GM23338 (cell line): Measurements from ENCODE around the gene TBRG4. TPM values are rescaled to one million over a fixed set of nuclear protein-coding genes. Genes with fewer than 3 reads are reported as not detected.

ENCODE experiments used
- ATAC-seq: fragments of 200-7000 bp; cut with Tn5 transposase; 3 replicates; pipeline ENCODE4 v1.9.1; 2020
- DNase-seq: peaks from one replicate; pipeline ENCODE4 v3.0.0-alpha.2; 2015; ENCODE audit warnings: low spot score
- H2AFZ ChIP-seq: fragments of 200-600 bp; sonication (generic); 2 replicates; pipeline ENCODE4 v1.8.0; 2016; ENCODE audit warnings: antibody characterized with exemption, mild to moderate bottlenecking, moderate library complexity
- H3F3A ChIP-seq: fragments of 200-600 bp; sonication (generic); replicated peaks from 2 replicates; pipeline ENCODE4 v1.8.0; 2017; ENCODE audit warnings: antibody characterized with exemption, mixed run types, low read depth
- H3K27ac ChIP-seq: fragments of 200-600 bp; sonication (generic); 2 replicates; pipeline ENCODE4 v1.6.1; 2016; ENCODE audit warnings: low read depth
- H3K27me3 ChIP-seq: fragments of 200-600 bp; sonication (generic); 2 replicates; pipeline ENCODE4 v1.8.0; 2016; ENCODE audit warnings: mild to moderate bottlenecking, mixed run types, moderate library complexity; ENCODE audit not compliant: insufficient read depth
- H3K36me3 ChIP-seq: fragments of 200-600 bp; sonication (generic); 2 replicates; pipeline ENCODE4 v1.8.0; 2016; ENCODE audit warnings: mild to moderate bottlenecking; ENCODE audit not compliant: insufficient read depth
- H3K4me1 ChIP-seq: fragments of 200-600 bp; sonication (generic); 2 replicates; pipeline ENCODE4 v1.8.0; 2016; ENCODE audit warnings: mild to moderate bottlenecking, moderate library complexity; ENCODE audit not compliant: insufficient read depth
- H3K4me2 ChIP-seq: fragments of 200-600 bp; sonication (generic); 2 replicates; pipeline ENCODE4 v1.7.1; 2017; ENCODE audit warnings: mixed run types
- H3K4me3 ChIP-seq: fragments of 200-600 bp; sonication (generic); 2 replicates; pipeline ENCODE4 v1.6.1; 2016; ENCODE audit warnings: mixed run types
- H3K79me2 ChIP-seq: fragments of 200-600 bp; sonication (generic); replicated peaks from 2 replicates; pipeline ENCODE4 v1.8.0; 2017; ENCODE audit warnings: mild to moderate bottlenecking; ENCODE audit not compliant: insufficient read depth
- H3K9me2 ChIP-seq: fragments of 200-600 bp; sonication (generic); 2 replicates; pipeline ENCODE4 v1.8.0; 2017; ENCODE audit not compliant: insufficient read depth
- H4K20me1 ChIP-seq: fragments of 200-600 bp; sonication (generic); replicated peaks from 2 replicates; pipeline ENCODE4 v1.8.0; 2017; ENCODE audit warnings: mild to moderate bottlenecking; ENCODE audit not compliant: insufficient read depth
- H3K27ac Mint-ChIP-seq: 2 replicates; pipeline ENCODE4 v1.8.0; 2020; ENCODE audit warnings: inconsistent platforms, mild to moderate bottlenecking, moderate library complexity, mixed read lengths
- H3K27me3 Mint-ChIP-seq: 3 replicates; pipeline ENCODE4 v1.8.0; 2022; ENCODE audit warnings: low read depth, mild to moderate bottlenecking, moderate library complexity, mixed read lengths, inconsistent platforms; ENCODE audit not compliant: insufficient read depth, poor library complexity
- H3K36me3 Mint-ChIP-seq: 3 replicates; pipeline ENCODE4 v1.8.0; 2021; ENCODE audit warnings: low read depth, mild to moderate bottlenecking, inconsistent platforms, moderate library complexity, mixed read lengths
- H3K4me1 Mint-ChIP-seq: 3 replicates; pipeline ENCODE4 v1.8.0; 2020; ENCODE audit warnings: mild to moderate bottlenecking, inconsistent platforms, mixed read lengths
- H3K4me3 Mint-ChIP-seq: 3 replicates; pipeline ENCODE4 v1.8.0; 2021; ENCODE audit warnings: moderate library complexity, mild to moderate bottlenecking, inconsistent platforms, mixed read lengths
- H3K9me3 Mint-ChIP-seq: 3 replicates; pipeline ENCODE4 v1.8.0; 2020; ENCODE audit warnings: moderate library complexity, mild to moderate bottlenecking, inconsistent platforms, mixed read lengths
- EZH2phosphoT487 ChIP-seq: fragments of 200-600 bp; sonication (generic); IDR thresholded peaks from one replicate; pipeline ENCODE4 v1.8.1; 2018; ENCODE audit warnings: antibody characterized with exemption; ENCODE audit not compliant: unreplicated experiment
- NANOG ChIP-seq: IDR thresholded peaks from 2 replicates; pipeline ENCODE4 v1.6.1; 2016; ENCODE audit warnings: antibody characterized with exemption, borderline replicate concordance
- POLR2AphosphoS5 ChIP-seq: IDR thresholded peaks from 2 replicates; pipeline ENCODE4 v1.6.1; 2016; ENCODE audit warnings: antibody characterized with exemption, low read depth
- STAT1 ChIP-seq: IDR thresholded peaks from one replicate; pipeline ENCODE4 v1.6.1; 2016; ENCODE audit warnings: antibody characterized with exemption; ENCODE audit not compliant: unreplicated experiment
- ZNF114 ChIP-seq: fragments of 250-450 bp; sonication (Bioruptor Pico); IDR thresholded peaks from 2 replicates; pipeline ENCODE4 v1.5.0; 2020; ENCODE audit warnings: mild to moderate bottlenecking, moderate library complexity
- ZNF331 ChIP-seq: fragments of 250-450 bp; sonication (Bioruptor Pico); IDR thresholded peaks from 2 replicates; pipeline ENCODE4 v1.5.0; 2020; ENCODE audit warnings: low read depth, mild to moderate bottlenecking, moderate library complexity
- polyA plus RNA-seq: library from polyadenylated mRNA; unstranded; fragments of >200 nt; fragmentation: Nextera tagmentation; extraction: Ambion mirVana; gene quantifications from 2 replicates; pipeline ENCODE4 v1.2.1, GENCODE V29; 2016
- total RNA-seq: library from RNA; depleted of rRNA; stranded (reverse); fragments of >200 nt; shearing (Covaris generic); gene quantifications from 2 replicates; pipeline ENCODE4 v1.2.3, GENCODE V29; 2014
- TF ChIP-seq, protein P1 (sequence below): IDR thresholded peaks from one replicate; pipeline ENCODE4 v1.6.1; 2018; ENCODE audit warnings: antibody characterized with exemption; ENCODE audit not compliant: unreplicated experiment
- TF ChIP-seq, protein P2 (sequence below): IDR thresholded peaks from 2 replicates; pipeline ENCODE4 v1.6.1; 2016; ENCODE audit warnings: antibody characterized with exemption
- TF ChIP-seq, protein P3 (sequence below): fragments of 250-450 bp; sonication (Bioruptor Pico); IDR thresholded peaks from 2 replicates; pipeline ENCODE4 v1.5.0; 2020; ENCODE audit warnings: mild to moderate bottlenecking, moderate library complexity

TBRG4 gene
- total and polyA plus RNA-seq, 2 experiments from 2014 or later, result 72.5 to 162 TPM

DNA sequence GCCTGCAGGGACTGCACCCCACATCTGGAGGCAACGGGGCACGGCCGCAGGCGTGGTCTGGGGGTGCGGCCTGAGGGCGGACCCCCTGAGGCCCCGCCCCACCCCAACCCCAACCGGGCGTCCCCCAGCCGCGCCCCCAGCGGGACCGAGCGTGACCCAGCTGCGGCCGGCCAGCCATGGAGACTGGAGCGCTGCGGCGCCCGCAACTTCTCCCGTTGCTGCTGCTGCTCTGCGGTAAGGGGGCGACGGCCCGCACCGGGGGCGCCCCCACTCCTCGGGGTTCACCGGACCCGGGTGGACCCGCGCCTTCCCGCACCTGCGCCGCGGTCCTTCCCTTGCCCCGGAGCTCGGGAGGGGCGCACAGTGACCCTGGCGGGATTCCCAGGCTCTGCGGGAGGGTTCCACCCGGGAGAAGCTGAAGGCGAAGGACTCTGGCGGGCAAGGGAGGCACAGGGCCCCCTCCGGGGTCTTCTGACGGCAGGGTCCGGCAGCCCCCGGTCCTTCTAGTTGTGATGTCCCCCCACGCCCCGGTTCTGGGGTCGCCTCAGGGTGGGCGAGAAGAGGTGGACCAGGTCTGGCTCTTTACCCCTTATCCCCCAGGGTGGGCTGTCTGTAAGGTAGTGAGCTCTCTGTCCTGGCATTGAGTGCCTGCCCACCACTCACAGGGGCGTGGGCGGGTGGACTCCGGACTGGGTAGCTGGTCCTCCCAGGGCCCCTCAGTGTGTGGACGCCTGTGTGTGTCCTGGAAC is 46.3 kb upstream of the TBRG4 start, which contains the start of gene RAMP3:
Gene RAMP3 (plus strand): TSS at position 139 of the 749 bp plus-strand sequence. CDS start 38 bp downstream, at position 177.
- Histone ChIP-seq H3K79me2 (no peaks in the 10 kb centered on the region), H3K36me3 (no peaks in the 10 kb centered on the region), H3K4me2 (peak within 1 kb of the TSS; percentile 84), H3F3A (no peaks in the 10 kb centered on the region), H2AFZ (peak within 1 kb of the TSS; percentile 96), H3K27me3 (peaks cover 14% of the 10 kb centered on the region), H4K20me1 (no peaks in the 10 kb centered on the region), H3K27ac (no peak within 1 kb of the TSS), H3K4me3 (peak within 1 kb of the TSS; percentile 72), H3K4me1 (peaks cover 3% of the 10 kb centered on the region; the same call in 1 of the 2 replicates), H3K9me2 (0 out of 2 replicates have a peak, but pooled peaks cover 3% of the 10 kb centered on the region)
- TF ChIP-seq POLR2AphosphoS5 (0 out of 2 replicates have a peak, but pooled peaks have one; percentile 28), NANOG (no peak)
- no peaks in the 10 kb centered on the region for H3K36me3 Mint-ChIP-seq
- H3K4me3 Mint-ChIP-seq, result peak within 1 kb of the TSS; percentile 80
- H3K4me1 Mint-ChIP-seq, result peaks cover 11% of the 10 kb centered on the region
- ATAC-seq (peak; percentile 79), DNase-seq (peak; percentile 72)
- no peak within 1 kb of the TSS for H3K27ac Mint-ChIP-seq
- H3K9me3 Mint-ChIP-seq, result 0 out of 3 replicates have a peak, but pooled peaks cover 2% of the 10 kb centered on the region
- peaks cover 32% of the 10 kb centered on the region for H3K27me3 Mint-ChIP-seq

DNA sequence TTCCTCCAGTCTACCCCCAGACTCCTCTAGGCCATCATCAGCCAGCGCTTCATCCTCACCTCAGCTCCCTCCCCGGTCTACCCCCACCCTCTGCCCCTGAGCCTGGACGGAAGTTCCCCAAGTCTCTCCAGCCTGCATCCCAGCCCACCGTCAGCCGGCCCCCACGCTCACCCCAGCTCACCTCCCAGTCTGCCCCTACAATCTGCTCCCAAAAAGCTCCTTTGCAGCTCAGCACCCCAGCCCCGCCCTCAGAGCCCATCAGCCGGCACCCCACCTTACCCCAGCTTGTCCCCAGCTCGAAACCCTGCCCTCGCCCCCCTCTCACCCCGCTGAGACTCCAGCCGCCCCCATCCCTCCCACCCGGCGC is 45.8 kb upstream of the TBRG4 start:
- Mint-ChIP-seq H3K27ac (no peak overlapping the region), H3K9me3 (0 out of 3 replicates have a peak, but pooled peaks cover 2% of the 10 kb centered on the region), H3K27me3 (peaks cover 31% of the 10 kb centered on the region), H3K4me3 (peak overlapping the region; percentile 80), H3K36me3 (no peaks in the 10 kb centered on the region), H3K4me1 (peaks cover 11% of the 10 kb centered on the region)
- peak; percentile 18 for ATAC-seq
- DNase-seq, result peak; percentile 37
- Histone ChIP-seq H3K4me1 (peaks cover 3% of the 10 kb centered on the region; the same call in 1 of the 2 replicates), H3K36me3 (no peaks in the 10 kb centered on the region), H3K27ac (no peak overlapping the region), H3K4me2 (peak overlapping the region; percentile 84), H3K27me3 (peaks cover 14% of the 10 kb centered on the region), H4K20me1 (no peaks in the 10 kb centered on the region), H2AFZ (peak overlapping the region; percentile 96), H3K9me2 (0 out of 2 replicates have a peak, but pooled peaks cover 3% of the 10 kb centered on the region), H3K79me2 (no peaks in the 10 kb centered on the region), H3F3A (no peaks in the 10 kb centered on the region), H3K4me3 (peak overlapping the region; percentile 72)
- TF ChIP-seq EZH2phosphoT487, result no peak
- TF ChIP-seq, protein P1, sequence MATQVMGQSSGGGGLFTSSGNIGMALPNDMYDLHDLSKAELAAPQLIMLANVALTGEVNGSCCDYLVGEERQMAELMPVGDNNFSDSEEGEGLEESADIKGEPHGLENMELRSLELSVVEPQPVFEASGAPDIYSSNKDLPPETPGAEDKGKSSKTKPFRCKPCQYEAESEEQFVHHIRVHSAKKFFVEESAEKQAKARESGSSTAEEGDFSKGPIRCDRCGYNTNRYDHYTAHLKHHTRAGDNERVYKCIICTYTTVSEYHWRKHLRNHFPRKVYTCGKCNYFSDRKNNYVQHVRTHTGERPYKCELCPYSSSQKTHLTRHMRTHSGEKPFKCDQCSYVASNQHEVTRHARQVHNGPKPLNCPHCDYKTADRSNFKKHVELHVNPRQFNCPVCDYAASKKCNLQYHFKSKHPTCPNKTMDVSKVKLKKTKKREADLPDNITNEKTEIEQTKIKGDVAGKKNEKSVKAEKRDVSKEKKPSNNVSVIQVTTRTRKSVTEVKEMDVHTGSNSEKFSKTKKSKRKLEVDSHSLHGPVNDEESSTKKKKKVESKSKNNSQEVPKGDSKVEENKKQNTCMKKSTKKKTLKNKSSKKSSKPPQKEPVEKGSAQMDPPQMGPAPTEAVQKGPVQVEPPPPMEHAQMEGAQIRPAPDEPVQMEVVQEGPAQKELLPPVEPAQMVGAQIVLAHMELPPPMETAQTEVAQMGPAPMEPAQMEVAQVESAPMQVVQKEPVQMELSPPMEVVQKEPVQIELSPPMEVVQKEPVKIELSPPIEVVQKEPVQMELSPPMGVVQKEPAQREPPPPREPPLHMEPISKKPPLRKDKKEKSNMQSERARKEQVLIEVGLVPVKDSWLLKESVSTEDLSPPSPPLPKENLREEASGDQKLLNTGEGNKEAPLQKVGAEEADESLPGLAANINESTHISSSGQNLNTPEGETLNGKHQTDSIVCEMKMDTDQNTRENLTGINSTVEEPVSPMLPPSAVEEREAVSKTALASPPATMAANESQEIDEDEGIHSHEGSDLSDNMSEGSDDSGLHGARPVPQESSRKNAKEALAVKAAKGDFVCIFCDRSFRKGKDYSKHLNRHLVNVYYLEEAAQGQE, result no peak
- TF ChIP-seq STAT1, result no peak
- TF ChIP-seq, protein P2, sequence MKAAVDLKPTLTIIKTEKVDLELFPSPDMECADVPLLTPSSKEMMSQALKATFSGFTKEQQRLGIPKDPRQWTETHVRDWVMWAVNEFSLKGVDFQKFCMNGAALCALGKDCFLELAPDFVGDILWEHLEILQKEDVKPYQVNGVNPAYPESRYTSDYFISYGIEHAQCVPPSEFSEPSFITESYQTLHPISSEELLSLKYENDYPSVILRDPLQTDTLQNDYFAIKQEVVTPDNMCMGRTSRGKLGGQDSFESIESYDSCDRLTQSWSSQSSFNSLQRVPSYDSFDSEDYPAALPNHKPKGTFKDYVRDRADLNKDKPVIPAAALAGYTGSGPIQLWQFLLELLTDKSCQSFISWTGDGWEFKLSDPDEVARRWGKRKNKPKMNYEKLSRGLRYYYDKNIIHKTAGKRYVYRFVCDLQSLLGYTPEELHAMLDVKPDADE, result no peak
- no peak for TF ChIP-seq NANOG
- TF ChIP-seq, protein P3, sequence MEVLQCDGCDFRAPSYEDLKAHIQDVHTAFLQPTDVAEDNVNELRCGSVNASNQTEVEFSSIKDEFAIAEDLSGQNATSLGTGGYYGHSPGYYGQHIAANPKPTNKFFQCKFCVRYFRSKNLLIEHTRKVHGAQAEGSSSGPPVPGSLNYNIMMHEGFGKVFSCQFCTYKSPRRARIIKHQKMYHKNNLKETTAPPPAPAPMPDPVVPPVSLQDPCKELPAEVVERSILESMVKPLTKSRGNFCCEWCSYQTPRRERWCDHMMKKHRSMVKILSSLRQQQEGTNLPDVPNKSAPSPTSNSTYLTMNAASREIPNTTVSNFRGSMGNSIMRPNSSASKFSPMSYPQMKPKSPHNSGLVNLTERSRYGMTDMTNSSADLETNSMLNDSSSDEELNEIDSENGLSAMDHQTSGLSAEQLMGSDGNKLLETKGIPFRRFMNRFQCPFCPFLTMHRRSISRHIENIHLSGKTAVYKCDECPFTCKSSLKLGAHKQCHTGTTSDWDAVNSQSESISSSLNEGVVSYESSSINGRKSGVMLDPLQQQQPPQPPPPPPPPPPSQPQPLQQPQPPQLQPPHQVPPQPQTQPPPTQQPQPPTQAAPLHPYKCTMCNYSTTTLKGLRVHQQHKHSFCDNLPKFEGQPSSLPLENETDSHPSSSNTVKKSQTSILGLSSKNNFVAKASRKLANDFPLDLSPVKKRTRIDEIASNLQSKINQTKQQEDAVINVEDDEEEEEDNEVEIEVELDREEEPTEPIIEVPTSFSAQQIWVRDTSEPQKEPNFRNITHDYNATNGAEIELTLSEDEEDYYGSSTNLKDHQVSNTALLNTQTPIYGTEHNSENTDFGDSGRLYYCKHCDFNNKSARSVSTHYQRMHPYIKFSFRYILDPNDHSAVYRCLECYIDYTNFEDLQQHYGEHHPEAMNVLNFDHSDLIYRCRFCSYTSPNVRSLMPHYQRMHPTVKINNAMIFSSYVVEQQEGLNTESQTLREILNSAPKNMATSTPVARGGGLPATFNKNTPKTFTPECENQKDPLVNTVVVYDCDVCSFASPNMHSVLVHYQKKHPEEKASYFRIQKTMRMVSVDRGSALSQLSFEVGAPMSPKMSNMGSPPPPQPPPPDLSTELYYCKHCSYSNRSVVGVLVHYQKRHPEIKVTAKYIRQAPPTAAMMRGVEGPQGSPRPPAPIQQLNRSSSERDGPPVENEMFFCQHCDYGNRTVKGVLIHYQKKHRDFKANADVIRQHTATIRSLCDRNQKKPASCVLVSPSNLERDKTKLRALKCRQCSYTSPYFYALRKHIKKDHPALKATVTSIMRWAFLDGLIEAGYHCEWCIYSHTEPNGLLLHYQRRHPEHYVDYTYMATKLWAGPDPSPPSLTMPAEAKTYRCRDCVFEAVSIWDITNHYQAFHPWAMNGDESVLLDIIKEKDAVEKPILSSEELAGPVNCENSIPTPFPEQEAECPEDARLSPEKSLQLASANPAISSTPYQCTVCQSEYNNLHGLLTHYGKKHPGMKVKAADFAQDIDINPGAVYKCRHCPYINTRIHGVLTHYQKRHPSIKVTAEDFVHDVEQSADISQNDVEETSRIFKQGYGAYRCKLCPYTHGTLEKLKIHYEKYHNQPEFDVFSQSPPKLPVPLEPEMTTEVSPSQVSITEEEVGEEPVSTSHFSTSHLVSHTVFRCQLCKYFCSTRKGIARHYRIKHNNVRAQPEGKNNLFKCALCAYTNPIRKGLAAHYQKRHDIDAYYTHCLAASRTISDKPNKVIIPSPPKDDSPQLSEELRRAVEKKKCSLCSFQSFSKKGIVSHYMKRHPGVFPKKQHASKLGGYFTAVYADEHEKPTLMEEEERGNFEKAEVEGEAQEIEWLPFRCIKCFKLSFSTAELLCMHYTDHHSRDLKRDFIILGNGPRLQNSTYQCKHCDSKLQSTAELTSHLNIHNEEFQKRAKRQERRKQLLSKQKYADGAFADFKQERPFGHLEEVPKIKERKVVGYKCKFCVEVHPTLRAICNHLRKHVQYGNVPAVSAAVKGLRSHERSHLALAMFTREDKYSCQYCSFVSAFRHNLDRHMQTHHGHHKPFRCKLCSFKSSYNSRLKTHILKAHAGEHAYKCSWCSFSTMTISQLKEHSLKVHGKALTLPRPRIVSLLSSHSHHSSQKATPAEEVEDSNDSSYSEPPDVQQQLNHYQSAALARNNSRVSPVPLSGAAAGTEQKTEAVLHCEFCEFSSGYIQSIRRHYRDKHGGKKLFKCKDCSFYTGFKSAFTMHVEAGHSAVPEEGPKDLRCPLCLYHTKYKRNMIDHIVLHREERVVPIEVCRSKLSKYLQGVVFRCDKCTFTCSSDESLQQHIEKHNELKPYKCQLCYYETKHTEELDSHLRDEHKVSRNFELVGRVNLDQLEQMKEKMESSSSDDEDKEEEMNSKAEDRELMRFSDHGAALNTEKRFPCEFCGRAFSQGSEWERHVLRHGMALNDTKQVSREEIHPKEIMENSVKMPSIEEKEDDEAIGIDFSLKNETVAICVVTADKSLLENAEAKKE, result no peak
- TF ChIP-seq ZNF331 (CRISPR knock-in tag), result no peak
- TF ChIP-seq ZNF114 (CRISPR knock-in tag), result no peak
